ENCODE results near the gene ZNF844. TPM values are rescaled to one million over a fixed set of nuclear protein-coding genes. Genes with fewer than 3 reads are reported as not detected.
A peak's percentile ranks its signal among the peaks of the same experiment; 100 is the strongest.
"Not testable (repeated sequence)": the region's sequence is repeated elsewhere in the genome, so short reads cannot be mapped to it uniquely, and the experiment has no call there.

The ZNF844 gene
- polyA plus RNA-seq (ENCODE audit: insufficient read length in 10 of 10): 10 to 100 TPM in 3 of 10 donors, 1 to 10 TPM in 7; 6.2 to 12.0 (median 8.9) TPM
- long read RNA-seq, donor 1, full-length matches to known transcripts: 3 of 3 reads
- long read RNA-seq, donor 1, partial matches to known transcripts: 0 of 3 reads
- long read RNA-seq, donor 1, other reads (novel, unspliced or antisense): 0 of 3 reads
- long read RNA-seq, donor 2, full-length matches to known transcripts: 3 of 3 reads
- long read RNA-seq, donor 2, partial matches to known transcripts: 0 of 3 reads
- long read RNA-seq, donor 2, other reads (novel, unspliced or antisense): 0 of 3 reads
- long read RNA-seq, donor 3: 0 reads
- long read RNA-seq, donor 4, full-length matches to known transcripts: 1 of 1 reads
- long read RNA-seq, donor 4, partial matches to known transcripts: 0 of 1 reads
- long read RNA-seq, donor 4, other reads (novel, unspliced or antisense): 0 of 1 reads
- long read RNA-seq, donor 5: 0 reads
- long read RNA-seq, donor 6: 0 reads
- long read RNA-seq, donor 7, full-length matches to known transcripts: 2 of 2 reads
- long read RNA-seq, donor 7, partial matches to known transcripts: 0 of 2 reads
- long read RNA-seq, donor 7, other reads (novel, unspliced or antisense): 0 of 2 reads
- long read RNA-seq, donor 8, full-length matches to known transcripts: 1 of 1 reads
- long read RNA-seq, donor 8, partial matches to known transcripts: 0 of 1 reads
- long read RNA-seq, donor 8, other reads (novel, unspliced or antisense): 0 of 1 reads
- long read RNA-seq, donor 9, full-length matches to known transcripts: 1 of 1 reads
- long read RNA-seq, donor 9, partial matches to known transcripts: 0 of 1 reads
- long read RNA-seq, donor 9, other reads (novel, unspliced or antisense): 0 of 1 reads

DNA sequence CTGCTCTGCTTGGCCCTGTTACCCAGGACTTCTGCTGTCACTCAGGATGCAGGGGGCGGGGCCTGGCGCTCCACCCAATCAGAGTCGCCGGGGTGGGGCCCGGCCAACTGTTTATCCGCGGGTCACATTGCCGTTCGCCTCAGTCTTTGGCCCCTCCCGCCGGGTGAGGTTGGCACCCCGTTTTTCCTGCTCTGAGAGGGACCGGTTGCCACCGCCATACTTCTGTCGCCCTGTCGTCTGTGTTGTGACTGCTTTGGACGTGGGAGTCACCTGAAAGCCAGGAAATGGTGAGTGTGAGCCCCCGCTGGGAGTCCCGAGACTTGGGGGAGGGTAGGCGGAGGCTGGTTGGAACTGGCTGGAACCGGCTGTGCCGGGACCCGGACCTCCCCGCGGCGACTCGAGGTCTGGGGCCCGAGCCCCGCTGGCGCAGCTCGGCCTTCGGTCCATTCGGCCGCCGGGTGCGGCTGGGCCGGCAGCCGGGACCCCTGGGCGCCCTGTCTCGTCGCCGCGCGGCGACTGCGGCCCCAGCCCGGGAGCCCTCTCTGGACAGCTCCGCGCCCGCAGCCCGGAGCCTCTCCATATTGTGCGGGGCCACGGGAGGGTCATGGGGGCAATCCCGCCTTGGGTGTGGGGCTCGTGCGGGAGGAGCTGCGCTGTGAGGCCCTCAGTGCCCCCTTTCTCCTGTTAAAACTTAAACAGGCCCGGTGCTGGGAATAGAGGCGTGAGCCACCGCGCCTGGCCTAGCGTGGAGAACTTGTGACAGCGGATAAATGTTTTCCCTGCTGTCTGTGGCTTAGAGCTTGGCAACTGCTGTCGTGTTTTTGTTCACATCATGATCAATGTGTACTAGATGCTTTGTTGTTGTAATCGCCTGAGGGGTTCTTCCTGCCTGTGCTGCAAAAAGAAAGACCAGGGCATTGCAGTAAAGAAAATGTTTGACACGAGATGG, at the start of gene ZNF844:
Gene ZNF844 (plus strand): TSS at position 142 of the 949 bp plus-strand sequence. CDS start 143 bp downstream, at position 285.
- peak; percentile 93 to 98 (median 95) for DNase-seq

- DNase-seq: no peak
These were observed 49.3 kb upstream of the ZNF844 start for GRCh38 chr19:12015015-12015752.

GRCh38 chr19:12015753-12016116, 48.8 kb upstream of the ZNF844 start:
- DNase-seq: no peak

DNA sequence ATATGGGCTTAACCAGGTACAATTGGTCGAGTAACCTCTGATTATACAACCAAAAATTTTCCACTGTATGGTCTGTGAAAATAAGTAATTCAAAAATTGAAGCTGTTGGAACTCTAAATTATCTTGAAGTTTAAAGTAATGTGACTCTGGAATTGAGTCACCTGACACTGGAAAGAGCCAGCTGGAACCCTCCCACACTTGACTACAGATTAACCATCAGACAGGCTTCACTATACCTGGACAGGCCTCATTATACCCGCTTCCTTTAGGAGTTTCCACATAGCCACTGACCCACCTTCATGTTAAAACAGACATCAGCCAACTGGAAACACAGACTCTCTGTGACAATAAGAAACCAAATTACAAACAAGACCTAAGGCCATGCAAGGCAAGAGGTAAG, 30.3 kb upstream of the ZNF844 start:
- peak in 1 of 3 donors; percentile 28 for DNase-seq

DNA sequence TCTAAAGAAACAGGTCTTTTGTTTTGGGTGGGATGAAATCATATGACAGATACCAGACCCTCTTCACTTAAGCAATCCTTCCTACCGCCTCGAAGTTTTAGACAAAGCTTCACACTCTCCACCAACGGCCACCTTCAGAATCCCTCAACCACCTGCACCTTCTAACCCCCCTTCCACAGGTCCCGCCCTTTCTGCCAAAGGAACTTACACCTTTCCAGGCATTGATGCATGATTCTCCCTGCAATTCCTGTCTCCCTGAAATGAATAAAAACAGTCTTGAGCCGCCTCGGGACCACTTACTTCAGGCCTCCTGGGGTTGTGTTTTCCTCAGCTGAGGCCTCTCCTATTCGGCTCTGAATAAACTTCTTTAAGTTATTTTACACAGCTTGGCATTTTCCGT, 29.9 kb upstream of the ZNF844 start:
- peak in 1 of 3 donors; percentile 54 for DNase-seq

- peak; percentile 91 to 97 (median 92) for DNase-seq
These were observed 29.0 kb upstream of the ZNF844 start, which contains the start of gene ZNF433 for GRCh38 chr19:12035220-12036172. TSS of gene ZNF433 (minus strand) at chr19:12035679. CDS start at chr19:12035539, 140 bp downstream.

DNA sequence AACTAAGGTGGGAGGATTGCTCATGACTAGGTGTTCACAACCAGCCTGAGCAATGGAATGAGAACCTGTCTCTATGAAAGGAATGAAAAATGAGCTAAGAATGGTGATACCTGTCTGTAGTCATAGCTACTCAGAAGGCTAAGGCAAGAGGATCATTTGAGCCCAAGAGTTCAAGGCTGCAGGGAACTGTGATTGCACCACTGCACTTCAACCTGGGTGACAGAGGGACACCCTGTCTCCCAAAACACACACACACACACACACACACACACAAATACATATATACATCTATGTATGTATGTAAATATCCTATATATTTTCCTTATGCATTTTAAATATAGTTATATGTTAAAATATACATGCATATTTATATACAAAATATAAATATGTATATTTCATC, 21.6 kb upstream of the ZNF844 start:
- DNase-seq: no peak

GRCh38 chr19:12043752-12044422, 20.6 kb upstream of the ZNF844 start:
- no peak for DNase-seq

GRCh38 chr19:12047868-12048267, 16.7 kb upstream of the ZNF844 start:
- no peak for DNase-seq

- DNase-seq: peak in 1 of 3 donors; percentile 42
These were observed 12.4 kb upstream of the ZNF844 start for GRCh38 chr19:12052091-12052496.

DNA sequence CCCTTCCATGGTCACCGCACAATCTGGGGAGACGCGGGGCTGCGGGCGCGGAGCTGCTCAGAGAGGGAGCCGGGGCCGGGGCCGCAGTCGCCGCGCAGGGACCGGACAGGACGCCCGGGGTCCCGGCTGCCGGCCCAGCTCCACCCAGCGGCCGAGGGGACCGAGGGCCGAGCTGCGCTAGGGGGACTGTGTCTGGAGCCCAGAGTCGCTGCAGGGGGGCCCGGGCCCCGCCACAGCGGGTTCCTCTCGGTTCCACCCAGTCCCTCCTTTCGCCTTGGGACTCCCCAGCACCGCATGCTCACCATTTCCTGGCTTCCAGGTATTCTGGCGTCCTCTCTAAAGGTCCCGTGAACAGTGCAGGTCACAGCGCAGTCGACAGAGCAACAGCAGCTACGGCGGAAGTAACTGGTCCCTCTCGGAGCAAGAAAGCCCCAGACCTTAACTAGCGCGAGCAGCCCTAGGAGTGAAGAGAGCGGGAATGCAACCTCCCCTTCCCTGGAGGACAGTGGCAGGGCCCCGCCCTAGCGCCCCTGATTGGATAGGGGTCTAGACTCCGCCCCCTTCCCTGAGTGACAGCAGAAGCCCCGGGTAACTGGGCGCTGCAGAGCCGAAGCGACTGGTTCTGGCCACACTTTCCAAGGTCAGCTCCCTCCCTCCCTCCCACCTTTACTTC, 11.9 kb upstream of the ZNF844 start, which contains the start of gene ZNF878:
Gene ZNF878 (minus strand): TSS at position 465 of the 673 bp plus-strand sequence. CDS start 160 bp downstream, at position 305.
- DNase-seq: peak; percentile 84 to 91 (median 85)

DNA sequence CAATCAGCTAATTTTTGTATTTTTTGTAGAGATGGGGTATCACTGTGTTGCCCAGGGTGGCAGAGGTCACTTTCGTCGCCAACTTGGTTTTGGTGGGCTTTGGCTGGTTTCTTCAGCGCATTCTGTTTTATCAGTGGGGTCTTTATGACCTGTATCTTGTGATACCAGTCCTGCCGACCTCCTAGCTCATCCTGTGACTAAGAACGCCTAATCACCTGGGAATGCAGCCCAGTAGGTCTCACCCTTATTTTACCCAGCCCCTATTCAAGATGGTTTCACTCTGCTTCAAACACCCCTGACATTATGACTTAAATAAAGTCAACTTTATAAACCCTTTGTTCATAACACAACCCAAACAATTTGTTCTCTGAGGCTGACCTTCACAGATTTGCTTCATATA, 8.7 kb upstream of the ZNF844 start:
- DNase-seq: no peak

- no peak for DNase-seq
These were observed 11.1 kb downstream of the ZNF844 start for GRCh38 chr19:12075538-12076139.

GRCh38 chr19:12076331-12076730, 11.8 kb downstream of the ZNF844 start:
- DNase-seq: not testable (repeated sequence)

GRCh38 chr19:12077375-12077774, 12.8 kb downstream of the ZNF844 start:
- DNase-seq: no peak

DNA sequence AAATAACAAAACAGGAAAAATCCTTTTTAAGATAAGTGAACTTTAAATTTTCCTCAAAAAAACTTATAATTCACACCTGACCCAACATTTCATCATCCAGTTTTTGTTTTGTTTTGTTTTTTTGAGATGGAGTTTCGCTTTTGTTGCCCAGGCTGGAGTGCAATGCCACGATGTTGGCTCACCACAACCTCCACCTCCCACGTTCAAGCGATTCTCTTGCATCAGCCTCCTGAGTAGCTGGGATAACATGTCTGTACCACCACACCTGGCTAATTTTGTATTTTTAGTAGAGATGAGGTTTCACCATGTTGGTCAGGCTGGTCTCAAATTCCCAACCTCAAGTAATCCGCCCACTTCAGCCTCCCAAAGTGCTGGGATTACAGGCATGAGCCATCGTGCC, 18.8 kb downstream of the ZNF844 start:
- DNase-seq: not testable (repeated sequence)

DNA sequence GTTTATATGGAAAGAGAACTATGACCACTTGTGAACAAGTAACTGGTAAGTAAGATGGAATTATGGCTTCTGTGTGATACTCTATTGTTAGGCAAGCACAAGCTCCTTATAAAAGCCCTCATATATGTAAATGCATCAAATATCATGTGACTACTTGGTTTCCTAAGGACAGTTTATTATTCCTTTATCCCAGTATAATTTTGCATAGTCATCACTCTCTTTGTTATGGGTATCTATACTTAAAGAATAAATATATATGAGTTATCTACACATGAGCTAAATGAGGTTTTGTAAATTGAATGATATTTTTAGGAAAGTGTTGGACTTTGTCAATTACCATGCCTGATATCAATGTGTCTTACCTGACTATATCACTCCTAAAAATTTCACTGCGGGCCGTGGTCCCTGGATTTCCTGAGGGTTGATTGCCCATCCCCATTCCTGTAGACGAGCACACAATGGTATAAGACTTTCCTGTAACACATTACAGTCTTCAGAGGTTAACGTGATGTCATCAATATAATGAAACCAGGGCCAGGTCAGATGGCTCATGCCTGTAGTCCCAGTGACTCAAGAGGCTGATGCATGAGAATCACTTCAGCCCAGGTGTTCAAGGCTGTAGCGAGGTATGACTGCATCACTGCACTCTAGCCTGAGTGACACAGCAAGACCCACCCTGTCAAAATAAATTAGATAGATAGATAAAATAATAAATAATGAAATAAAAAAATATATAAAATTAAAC, 20.7 kb downstream of the ZNF844 start:
- no peak for DNase-seq

All from muscle of back (tissue), 13 donors.